Neural progenitor cell (in vitro differentiated cells): Measurements from ENCODE around the gene NUTF2.

Experiments used
- CTCF ChIP-seq: fragments of 200-600 bp; sonication (generic); IDR thresholded peaks from 2 replicates; pipeline ENCODE4 v1.5.1; 2017; ENCODE audit warnings: antibody characterized with exemption, mild to moderate bottlenecking
- EZH2 ChIP-seq: fragments of 200-600 bp; sonication (generic); IDR thresholded peaks from 2 replicates; pipeline ENCODE4 v1.6.1; 2017; ENCODE audit warnings: antibody characterized with exemption, mild to moderate bottlenecking, moderate library complexity
- EZH2phosphoT487 ChIP-seq: fragments of 200-600 bp; sonication (generic); IDR thresholded peaks from 2 replicates; pipeline ENCODE4 v1.6.1; 2017; ENCODE audit warnings: antibody characterized with exemption

GRCh38 chr16:67880584-67880983, 33.9 kb downstream of the NUTF2 start:
- TF ChIP-seq CTCF (no peak), EZH2 (no peak), EZH2phosphoT487 (no peak)
